ENCODE data around the gene CFAP58. TPM values are rescaled to one million over a fixed set of nuclear protein-coding genes. Genes with fewer than 3 reads are reported as not detected.

The CFAP58 gene
- total and polyA plus RNA-seq, 9 donors = 0.20 to 0.68 (median 0.33) TPM

DNA sequence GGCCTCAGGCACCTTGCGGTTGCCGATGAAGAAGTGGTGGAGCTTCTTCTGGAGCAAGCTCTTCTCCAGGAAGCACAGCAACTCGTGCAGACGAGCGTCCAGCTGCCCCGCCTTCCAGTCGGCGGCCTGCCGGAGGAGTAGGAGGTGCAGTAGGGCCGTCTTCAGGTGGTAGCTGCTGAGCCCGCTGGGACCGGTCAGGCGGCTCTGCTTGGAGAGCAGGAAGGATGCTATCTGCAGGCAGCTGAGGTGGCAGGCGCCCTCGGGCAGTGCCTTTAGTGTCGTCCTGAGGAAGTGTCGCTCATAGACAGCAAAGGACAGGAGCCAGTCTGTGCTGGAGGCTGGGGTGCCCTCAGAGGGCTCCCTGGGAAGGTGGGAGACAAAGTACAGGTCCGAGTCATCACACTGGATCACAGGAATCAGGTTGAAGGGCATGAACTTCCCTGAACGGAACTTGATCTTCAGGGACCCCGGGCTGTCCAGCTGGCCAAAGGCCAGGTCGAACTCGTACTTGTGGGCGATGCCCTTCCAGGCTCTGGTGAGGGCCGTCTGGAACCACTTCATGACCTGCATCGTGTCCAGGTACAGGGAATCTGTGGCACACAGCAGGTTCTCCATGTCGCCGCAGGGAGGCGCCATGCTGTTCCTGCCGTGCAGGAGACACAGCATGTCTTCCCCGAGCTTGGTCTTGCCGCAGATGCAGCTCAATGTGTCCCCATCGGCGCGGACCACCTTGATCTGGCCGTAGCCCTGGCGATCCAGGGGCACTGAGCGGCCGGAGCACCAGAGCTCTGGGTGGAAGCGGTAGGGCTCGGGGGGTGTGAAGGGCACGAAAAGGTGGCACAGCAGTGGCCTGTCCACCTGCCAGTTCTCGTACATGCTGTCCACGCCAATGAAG lies 38.8 kb upstream of the CFAP58 start:
- H3K27ac ChIP-seq (ENCODE audit: low read length) = no peak overlapping the region
- no peak overlapping the region for H3K4me3 ChIP-seq (ENCODE audit: low read length)
- peaks cover 32% of the 10 kb centered on the region for H3K36me3 ChIP-seq (ENCODE audit: control insufficient read depth, insufficient read depth, low read length)
- no peaks in the 10 kb centered on the region for H3K9me3 ChIP-seq (replicated peaks; ENCODE audit: control insufficient read depth, low read depth, low read length)
- WGBS (ENCODE audit: insufficient coverage) = 89% methylated on average over 43 of the region's 43 CpGs
- no peaks in the 10 kb centered on the region for H3K27me3 ChIP-seq (ENCODE audit: control insufficient read depth, insufficient read depth, low read length)
- H3K4me1 ChIP-seq (ENCODE audit: control insufficient read depth, insufficient read depth, low read length) = peaks cover 55% of the 10 kb centered on the region
- DNase-seq = no peak

DNA sequence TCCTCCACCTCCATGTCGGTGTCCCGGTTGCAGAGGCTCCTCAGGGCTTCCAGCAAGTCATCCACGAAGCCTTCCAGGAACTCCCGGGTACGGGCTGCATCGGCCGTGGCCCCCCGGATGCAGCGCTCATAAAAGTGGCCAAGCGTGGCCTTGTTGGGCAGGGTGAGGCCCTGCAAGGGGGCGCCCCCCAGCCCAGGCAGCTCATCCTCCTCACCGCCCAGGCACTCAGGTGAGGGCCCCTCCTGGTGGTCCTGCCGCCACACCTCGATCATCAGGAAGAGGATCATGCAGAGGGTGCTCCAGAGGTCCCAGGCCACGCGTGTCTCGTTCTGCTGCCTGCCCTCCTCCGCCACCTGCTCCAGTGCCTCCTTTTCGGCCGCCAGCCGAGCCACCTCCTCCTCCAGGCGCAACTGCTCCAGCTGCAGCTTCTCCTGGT lies 38.1 kb upstream of the CFAP58 start:
- Histone ChIP-seq H3K4me1 (ENCODE audit: control insufficient read depth, insufficient read depth, low read length) (peaks cover 48% of the 10 kb centered on the region), H3K27me3 (ENCODE audit: control insufficient read depth, insufficient read depth, low read length) (no peaks in the 10 kb centered on the region), H3K9me3 (replicated peaks; ENCODE audit: control insufficient read depth, low read depth, low read length) (no peaks in the 10 kb centered on the region), H3K27ac (ENCODE audit: low read length) (no peak overlapping the region), H3K4me3 (ENCODE audit: low read length) (no peak overlapping the region), H3K36me3 (ENCODE audit: control insufficient read depth, insufficient read depth, low read length) (peaks cover 29% of the 10 kb centered on the region)
- DNase-seq = no peak
- 97% methylated on average over 22 of the region's 22 CpGs for WGBS (ENCODE audit: insufficient coverage)

DNA sequence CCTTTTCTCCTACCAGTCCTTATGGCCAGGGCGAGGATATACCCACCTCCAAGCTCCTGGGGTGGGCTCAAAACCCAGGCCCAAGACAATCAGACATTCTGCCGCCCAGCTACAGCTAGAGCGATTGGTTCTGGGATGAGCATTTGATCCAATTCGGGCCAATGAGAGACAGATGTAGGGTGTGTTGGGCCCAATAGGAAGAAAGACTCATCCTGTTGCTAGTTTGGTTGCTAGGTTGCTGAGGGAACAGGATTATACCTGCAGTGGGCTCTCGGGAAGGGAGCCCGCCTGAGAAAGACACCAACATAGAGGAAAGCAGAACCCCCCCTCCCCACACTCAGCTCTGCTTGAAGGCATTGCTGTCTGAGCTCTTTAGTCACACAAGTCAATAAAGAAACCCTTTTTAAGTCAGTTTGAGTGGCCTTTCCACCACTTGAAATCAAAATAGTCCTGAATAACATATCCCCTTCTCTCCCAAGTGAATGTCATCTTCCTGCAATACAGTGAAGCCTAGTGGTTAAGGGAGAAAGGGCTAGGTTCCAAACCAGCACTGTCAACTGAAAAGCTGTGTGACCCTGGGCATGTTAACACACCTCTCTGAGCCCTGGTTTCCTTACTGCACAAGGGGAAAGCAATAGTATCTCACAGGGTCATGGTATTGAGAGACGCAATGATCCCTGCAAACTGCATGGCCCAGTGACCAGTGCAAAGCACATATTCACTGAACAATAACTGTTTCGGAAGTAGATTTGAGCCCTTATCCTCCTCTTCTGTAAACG lies 37.1 kb upstream of the CFAP58 start:
- Histone ChIP-seq H3K36me3 (ENCODE audit: control insufficient read depth, insufficient read depth, low read length) (peaks cover 26% of the 10 kb centered on the region), H3K9me3 (replicated peaks; ENCODE audit: control insufficient read depth, low read depth, low read length) (no peaks in the 10 kb centered on the region), H3K4me1 (ENCODE audit: control insufficient read depth, insufficient read depth, low read length) (peaks cover 53% of the 10 kb centered on the region), H3K4me3 (ENCODE audit: low read length) (no peak overlapping the region), H3K27me3 (ENCODE audit: control insufficient read depth, insufficient read depth, low read length) (no peaks in the 10 kb centered on the region), H3K27ac (ENCODE audit: low read length) (peak overlapping the region; percentile 64)
- 38% methylated on average over 2 of the region's 9 CpGs for WGBS (ENCODE audit: insufficient coverage)
- DNase-seq = no peak

DNA sequence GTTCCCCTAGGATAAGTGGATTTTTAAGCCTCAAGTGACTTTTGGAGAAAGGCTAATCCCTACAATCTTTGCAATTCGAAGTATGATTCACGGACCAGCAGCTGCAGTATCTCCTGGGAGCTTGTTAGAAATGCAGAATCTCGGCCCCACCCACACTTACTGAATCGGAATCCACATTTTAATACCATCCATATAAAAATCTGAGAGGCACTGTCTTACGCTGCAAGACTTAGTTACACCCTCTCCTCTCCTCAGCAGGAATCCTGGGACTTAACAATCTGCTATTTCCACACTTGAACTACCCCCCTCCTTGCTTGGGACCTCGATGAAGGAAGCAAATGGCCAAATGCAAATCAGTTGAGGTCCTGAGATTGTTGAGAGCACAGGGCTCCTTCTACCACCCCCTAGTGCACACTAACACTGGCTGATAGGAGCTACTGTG lies 36.3 kb upstream of the CFAP58 start:
- peaks cover 57% of the 10 kb centered on the region for H3K4me1 ChIP-seq (ENCODE audit: control insufficient read depth, insufficient read depth, low read length)
- 19% methylated on average over 5 of the region's 6 CpGs for WGBS (ENCODE audit: insufficient coverage)
- peak overlapping the region; percentile 64 for H3K27ac ChIP-seq (ENCODE audit: low read length)
- no peaks in the 10 kb centered on the region for H3K27me3 ChIP-seq (ENCODE audit: control insufficient read depth, insufficient read depth, low read length)
- H3K4me3 ChIP-seq (ENCODE audit: low read length) = no peak overlapping the region
- H3K9me3 ChIP-seq (replicated peaks; ENCODE audit: control insufficient read depth, low read depth, low read length) = no peaks in the 10 kb centered on the region
- DNase-seq = peak; percentile 88
- H3K36me3 ChIP-seq (ENCODE audit: control insufficient read depth, insufficient read depth, low read length) = peaks cover 26% of the 10 kb centered on the region

- H3K4me1 ChIP-seq (ENCODE audit: control insufficient read depth, insufficient read depth, low read length) = peaks cover 57% of the 10 kb centered on the region
- H3K4me3 ChIP-seq (ENCODE audit: low read length) = no peak overlapping the region
- 64% methylated on average over 5 of the region's 7 CpGs for WGBS (ENCODE audit: insufficient coverage)
- H3K9me3 ChIP-seq (replicated peaks; ENCODE audit: control insufficient read depth, low read depth, low read length) = no peaks in the 10 kb centered on the region
- DNase-seq = peak; percentile 80
- H3K27me3 ChIP-seq (ENCODE audit: control insufficient read depth, insufficient read depth, low read length) = no peaks in the 10 kb centered on the region
- peak overlapping the region; percentile 64 for H3K27ac ChIP-seq (ENCODE audit: low read length)
- peaks cover 26% of the 10 kb centered on the region for H3K36me3 ChIP-seq (ENCODE audit: control insufficient read depth, insufficient read depth, low read length)
Measured at GRCh38 chr10:104317726-104318299, 35.8 kb upstream of the CFAP58 start.

GRCh38 chr10:104318326-104318725 lies 35.3 kb upstream of the CFAP58 start:
- DNase-seq = no peak
- WGBS (ENCODE audit: insufficient coverage) = 100% methylated on average over 3 of the region's 5 CpGs
- H3K27ac ChIP-seq (ENCODE audit: low read length) = peak overlapping the region; percentile 17
- peaks cover 23% of the 10 kb centered on the region for H3K36me3 ChIP-seq (ENCODE audit: control insufficient read depth, insufficient read depth, low read length)
- no peak overlapping the region for H3K4me3 ChIP-seq (ENCODE audit: low read length)
- H3K4me1 ChIP-seq (ENCODE audit: control insufficient read depth, insufficient read depth, low read length) = peaks cover 62% of the 10 kb centered on the region
- H3K9me3 ChIP-seq (replicated peaks; ENCODE audit: control insufficient read depth, low read depth, low read length) = no peaks in the 10 kb centered on the region
- H3K27me3 ChIP-seq (ENCODE audit: control insufficient read depth, insufficient read depth, low read length) = no peaks in the 10 kb centered on the region

GRCh38 chr10:104318810-104319741 lies 34.6 kb upstream of the CFAP58 start:
- WGBS (ENCODE audit: insufficient coverage) = 69% methylated on average over 14 of the region's 19 CpGs
- Histone ChIP-seq H3K27ac (ENCODE audit: low read length) (no peak overlapping the region), H3K27me3 (ENCODE audit: control insufficient read depth, insufficient read depth, low read length) (no peaks in the 10 kb centered on the region), H3K4me3 (ENCODE audit: low read length) (no peak overlapping the region), H3K9me3 (replicated peaks; ENCODE audit: control insufficient read depth, low read depth, low read length) (no peaks in the 10 kb centered on the region), H3K36me3 (ENCODE audit: control insufficient read depth, insufficient read depth, low read length) (peaks cover 16% of the 10 kb centered on the region), H3K4me1 (ENCODE audit: control insufficient read depth, insufficient read depth, low read length) (peaks cover 69% of the 10 kb centered on the region)
- DNase-seq = no peak

DNA sequence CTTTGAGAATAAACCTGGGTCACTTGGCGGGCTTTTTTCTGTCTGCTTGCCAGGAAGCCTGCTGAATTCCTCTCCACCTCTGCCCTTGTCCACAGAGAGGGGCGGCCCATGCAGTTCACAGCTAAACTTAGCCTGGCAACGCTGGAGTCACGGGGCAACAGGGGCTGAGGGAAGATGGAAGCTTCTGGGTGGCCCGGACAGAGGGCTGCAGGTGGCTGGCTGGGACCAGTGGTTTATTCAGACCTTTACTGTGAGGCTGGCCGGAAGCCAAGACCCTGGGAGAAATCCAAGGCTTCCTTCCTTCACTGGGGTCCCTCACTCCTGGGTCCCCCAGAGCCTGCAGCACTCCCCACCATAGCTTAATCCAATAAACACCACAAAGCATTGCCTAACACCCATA lies 32.4 kb upstream of the CFAP58 start:
- Histone ChIP-seq H3K4me1 (ENCODE audit: control insufficient read depth, insufficient read depth, low read length) (peaks cover 84% of the 10 kb centered on the region), H3K36me3 (ENCODE audit: control insufficient read depth, insufficient read depth, low read length) (peaks cover 9% of the 10 kb centered on the region), H3K9me3 (replicated peaks; ENCODE audit: control insufficient read depth, low read depth, low read length) (no peaks in the 10 kb centered on the region), H3K27me3 (ENCODE audit: control insufficient read depth, insufficient read depth, low read length) (no peaks in the 10 kb centered on the region), H3K27ac (ENCODE audit: low read length) (peak overlapping the region; percentile 67), H3K4me3 (ENCODE audit: low read length) (no peak overlapping the region)
- DNase-seq = no peak
- 24% methylated on average over 2 of the region's 6 CpGs for WGBS (ENCODE audit: insufficient coverage)

- peaks cover 82% of the 10 kb centered on the region for H3K4me1 ChIP-seq (ENCODE audit: control insufficient read depth, insufficient read depth, low read length)
- no peaks in the 10 kb centered on the region for H3K27me3 ChIP-seq (ENCODE audit: control insufficient read depth, insufficient read depth, low read length)
- H3K4me3 ChIP-seq (ENCODE audit: low read length) = no peak overlapping the region
- H3K36me3 ChIP-seq (ENCODE audit: control insufficient read depth, insufficient read depth, low read length) = peaks cover 9% of the 10 kb centered on the region
- peak overlapping the region; percentile 67 for H3K27ac ChIP-seq (ENCODE audit: low read length)
- WGBS (ENCODE audit: insufficient coverage) = 57% methylated on average over 4 of the region's 8 CpGs
- peak; percentile 87 for DNase-seq
- H3K9me3 ChIP-seq (replicated peaks; ENCODE audit: control insufficient read depth, low read depth, low read length) = no peaks in the 10 kb centered on the region
Measured at GRCh38 chr10:104321725-104322415, 31.8 kb upstream of the CFAP58 start.
